Measurements from ENCODE around the gene XRCC4. TPM values are rescaled to one million over a fixed set of nuclear protein-coding genes. Genes with fewer than 3 reads are reported as not detected.

XRCC4 gene
- polyA plus RNA-seq, 1 donor (not counting 4 experiments of a cell fraction or from before 2014, with no cell fraction given): 10.9 TPM

DNA sequence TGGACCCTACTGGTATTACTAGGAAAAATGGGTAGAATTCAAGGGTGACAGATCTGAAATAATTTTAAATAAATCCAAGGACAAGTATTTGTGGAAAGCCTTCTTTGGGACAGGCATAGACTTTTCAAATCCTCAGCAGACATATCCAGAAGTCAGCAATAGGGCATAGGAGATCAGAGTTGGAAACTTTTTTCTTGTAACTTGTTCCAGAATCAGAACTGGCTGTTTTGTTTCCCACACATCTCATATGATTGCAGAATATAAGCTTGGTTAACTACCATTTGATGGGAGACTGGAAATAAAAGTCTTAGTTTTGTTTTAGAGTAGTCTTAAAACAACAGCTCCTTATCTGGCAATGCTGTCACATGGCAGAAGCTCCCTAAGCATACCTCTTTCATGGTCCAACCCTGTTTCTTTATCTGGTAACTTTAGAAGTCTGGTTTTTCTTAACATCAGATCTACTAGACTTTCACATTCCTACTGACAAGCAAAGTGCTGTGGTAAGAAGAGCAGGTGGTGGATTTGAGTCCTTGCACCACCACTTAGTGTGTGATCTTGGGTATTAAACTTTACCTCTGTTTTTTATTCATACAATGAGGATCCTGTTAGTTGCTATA, 25.1 kb downstream of the XRCC4 start:
- Histone ChIP-seq H3K79me2 (ENCODE audit: control insufficient read depth, insufficient read depth, low read length) (no peaks in the 10 kb centered on the region), H3K9ac (ENCODE audit: control insufficient read depth, extremely low read depth, insufficient read depth, low read length) (no peak overlapping the region), H4K20me1 (ENCODE audit: control insufficient read depth, extremely low read depth, insufficient read depth, low read length) (no peaks in the 10 kb centered on the region), H3K36me3 (ENCODE audit: control insufficient read depth in 2 of 2, extremely low read depth in 1 of 2, insufficient read depth in 2 of 2, low read length in 2 of 2) (no peaks in the 10 kb centered on the region), H3K9me1 (ENCODE audit: control insufficient read depth, extremely low read depth, insufficient read depth, low read length) (no peaks in the 10 kb centered on the region), H3K4me2 (ENCODE audit: control insufficient read depth, extremely low read depth, insufficient read depth, low read depth, low read length) (no peak overlapping the region), H3K9me3 (ENCODE audit: control insufficient read depth, low read depth, low read length) (no peaks in the 10 kb centered on the region), H2AFZ (ENCODE audit: control insufficient read depth, low read length) (no peak overlapping the region), H3K27ac (ENCODE audit: control insufficient read depth, insufficient read depth, low read length) (no peak overlapping the region), H3K27me3 (ENCODE audit: control insufficient read depth, extremely low read depth, insufficient read depth, low read length) (no peaks in the 10 kb centered on the region), H3K4me3 (ENCODE audit: control insufficient read depth in 2 of 3, extremely low read depth in 1 of 3, insufficient read depth in 2 of 3, low read depth in 1 of 3, low read length in 3 of 3) (no peak overlapping the region), H3K4me1 (ENCODE audit: control insufficient read depth, extremely low read depth, insufficient read depth, low read length) (peaks cover 17% of the 10 kb centered on the region)
- dilution Hi-C loops (cut with MboI; ENCODE audit: extremely low pct_ligation_motif_present, low sequenced_read_pairs): no loop called here
- FAIRE-seq (no peak), DNase-seq (ENCODE audit: low read depth, low spot score) (no peak)
- TF ChIP-seq, protein P1, sequence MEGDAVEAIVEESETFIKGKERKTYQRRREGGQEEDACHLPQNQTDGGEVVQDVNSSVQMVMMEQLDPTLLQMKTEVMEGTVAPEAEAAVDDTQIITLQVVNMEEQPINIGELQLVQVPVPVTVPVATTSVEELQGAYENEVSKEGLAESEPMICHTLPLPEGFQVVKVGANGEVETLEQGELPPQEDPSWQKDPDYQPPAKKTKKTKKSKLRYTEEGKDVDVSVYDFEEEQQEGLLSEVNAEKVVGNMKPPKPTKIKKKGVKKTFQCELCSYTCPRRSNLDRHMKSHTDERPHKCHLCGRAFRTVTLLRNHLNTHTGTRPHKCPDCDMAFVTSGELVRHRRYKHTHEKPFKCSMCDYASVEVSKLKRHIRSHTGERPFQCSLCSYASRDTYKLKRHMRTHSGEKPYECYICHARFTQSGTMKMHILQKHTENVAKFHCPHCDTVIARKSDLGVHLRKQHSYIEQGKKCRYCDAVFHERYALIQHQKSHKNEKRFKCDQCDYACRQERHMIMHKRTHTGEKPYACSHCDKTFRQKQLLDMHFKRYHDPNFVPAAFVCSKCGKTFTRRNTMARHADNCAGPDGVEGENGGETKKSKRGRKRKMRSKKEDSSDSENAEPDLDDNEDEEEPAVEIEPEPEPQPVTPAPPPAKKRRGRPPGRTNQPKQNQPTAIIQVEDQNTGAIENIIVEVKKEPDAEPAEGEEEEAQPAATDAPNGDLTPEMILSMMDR (optimal IDR thresholded peaks at IDR 0.05 in 1 of 3, IDR thresholded peaks at IDR 0.05 in 1 of 3, conservative IDR thresholded peaks at IDR 0.05 in 1 of 3; ENCODE audit: extremely low read depth in 1 of 3, insufficient read depth in 2 of 3, low read length in 3 of 3): no peak
- TF ChIP-seq EZH2 (IDR thresholded peaks at IDR 0.05; ENCODE audit: low read length): no peak

DNA sequence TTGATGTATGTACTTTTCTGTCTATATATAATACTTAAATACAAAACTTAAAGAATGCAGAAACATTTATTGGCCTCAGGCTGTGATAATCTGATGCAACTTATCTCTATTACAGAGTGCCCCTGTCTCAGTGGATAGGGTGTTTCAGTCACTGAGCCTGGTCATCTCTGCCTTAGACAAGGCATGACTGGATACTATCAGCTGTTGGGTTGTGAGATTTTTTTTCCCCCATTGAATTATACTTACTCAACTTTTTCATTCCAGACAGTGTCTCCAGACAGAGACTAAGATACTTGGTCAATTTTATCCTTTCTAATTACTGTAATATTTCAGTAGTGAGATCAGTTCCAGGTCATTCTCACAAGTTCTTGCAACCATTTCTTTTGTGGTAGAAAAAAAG, 26.7 kb downstream of the XRCC4 start:
- no peaks in the 10 kb centered on the region for H3K27me3 ChIP-seq (ENCODE audit: control insufficient read depth, extremely low read depth, insufficient read depth, low read length)
- H3K27ac ChIP-seq (ENCODE audit: control insufficient read depth, insufficient read depth, low read length): no peak overlapping the region
- H3K9me3 ChIP-seq (ENCODE audit: control insufficient read depth, low read depth, low read length): no peaks in the 10 kb centered on the region
- H4K20me1 ChIP-seq (ENCODE audit: control insufficient read depth, extremely low read depth, insufficient read depth, low read length): no peaks in the 10 kb centered on the region
- dilution Hi-C loops (cut with MboI; ENCODE audit: extremely low pct_ligation_motif_present, low sequenced_read_pairs): no loop called here
- DNase-seq (ENCODE audit: low read depth, low spot score) (no peak), FAIRE-seq (no peak)
- no peak overlapping the region for H3K4me2 ChIP-seq (ENCODE audit: control insufficient read depth, extremely low read depth, insufficient read depth, low read depth, low read length)
- TF ChIP-seq EZH2 (IDR thresholded peaks at IDR 0.05; ENCODE audit: low read length): no peak
- TF ChIP-seq, protein P1 (optimal IDR thresholded peaks at IDR 0.05 in 1 of 3, IDR thresholded peaks at IDR 0.05 in 1 of 3, conservative IDR thresholded peaks at IDR 0.05 in 1 of 3; ENCODE audit: extremely low read depth in 1 of 3, insufficient read depth in 2 of 3, low read length in 3 of 3): no peak
- H3K4me3 ChIP-seq (ENCODE audit: control insufficient read depth in 2 of 3, extremely low read depth in 1 of 3, insufficient read depth in 2 of 3, low read depth in 1 of 3, low read length in 3 of 3): no peak overlapping the region
- H3K79me2 ChIP-seq (ENCODE audit: control insufficient read depth, insufficient read depth, low read length): no peaks in the 10 kb centered on the region
- no peak overlapping the region for H3K9ac ChIP-seq (ENCODE audit: control insufficient read depth, extremely low read depth, insufficient read depth, low read length)
- no peak overlapping the region for H2AFZ ChIP-seq (ENCODE audit: control insufficient read depth, low read length)
- H3K36me3 ChIP-seq (ENCODE audit: control insufficient read depth in 2 of 2, extremely low read depth in 1 of 2, insufficient read depth in 2 of 2, low read length in 2 of 2): no peaks in the 10 kb centered on the region
- H3K4me1 ChIP-seq (ENCODE audit: control insufficient read depth, extremely low read depth, insufficient read depth, low read length): peaks cover 8% of the 10 kb centered on the region
- no peaks in the 10 kb centered on the region for H3K9me1 ChIP-seq (ENCODE audit: control insufficient read depth, extremely low read depth, insufficient read depth, low read length)

Data from keratinocyte (primary cell).